IMR-90 (cell line): ENCODE measurements around the gene TENT5C. TPM values are rescaled to one million over a fixed set of nuclear protein-coding genes. Genes with fewer than 3 reads are reported as not detected.

Experiments used
- ATAC-seq: fragments of 200-7000 bp; cut with Tn5 transposase; 2 replicates; pipeline ENCODE4 v1.9.1; 2020; ENCODE audit warnings: low read depth, mild to moderate bottlenecking, moderate library complexity
- BruUV-seq: library from RNA; stranded (reverse); fragments of 400-500 nt; replicated peaks from 2 replicates; lab custom pipeline; 2021; lab: Mats Ljungman, UMichigan
- CTCF ChIA-PET: fragments of 300-600 bp; formaldehyde crosslinking; extraction: SDS; loops from one replicate; lab custom pipeline; 2021; ENCODE audit warnings: antibody characterized with exemption; lab: Yijun Ruan, JAX
- POLR2A ChIA-PET: fragments of 300-600 bp; sonication (Branson Sonifier 250); formaldehyde crosslinking; loops from one replicate; lab custom pipeline; 2022; ENCODE audit warnings: antibody characterized with exemption; ENCODE audit not compliant: unreplicated experiment; lab: Charles Lee
- DNase-seq: peaks from one replicate; pipeline ENCODE4 v3.0.0; 2013
- H2AFZ ChIP-seq: replicated peaks from 2 replicates; pipeline ENCODE3; 2013; ENCODE audit warnings: low read length, mild to moderate bottlenecking; ENCODE audit not compliant: poor library complexity
- H2AK5ac ChIP-seq: 2 replicates; pipeline ENCODE4 v1.6.1; 2013; ENCODE audit warnings: low read depth, low read length, inconsistent platforms
- H2AK9ac ChIP-seq: replicated peaks from 2 replicates; pipeline ENCODE3; 2013; ENCODE audit warnings: mild to moderate bottlenecking, low read depth, low read length, moderate library complexity; ENCODE audit not compliant: poor library complexity
- H2BK120ac ChIP-seq: 2 replicates; pipeline ENCODE4 v1.6.1; 2013; ENCODE audit warnings: low read depth, low read length, inconsistent platforms
- H2BK15ac ChIP-seq: 3 replicates; pipeline ENCODE4 v1.6.1; 2013; ENCODE audit warnings: low read depth, low read length, inconsistent platforms
- H2BK20ac ChIP-seq: 2 replicates; pipeline ENCODE4 v1.6.1; 2013; ENCODE audit warnings: low read depth, mild to moderate bottlenecking, inconsistent platforms, low read length, moderate library complexity
- H2BK5ac ChIP-seq: 2 replicates; pipeline ENCODE4 v1.6.1; 2013; ENCODE audit warnings: mild to moderate bottlenecking, low read depth, low read length, inconsistent platforms; ENCODE audit not compliant: poor library complexity, severe bottlenecking
- H3K14ac ChIP-seq: replicated peaks from 2 replicates; pipeline ENCODE4 v1.6.1; 2013; ENCODE audit warnings: low read depth, low read length, inconsistent platforms
- H3K18ac ChIP-seq: 2 replicates; pipeline ENCODE4 v1.6.1; 2013; ENCODE audit warnings: low read depth, low read length, control low read depth
- H3K23ac ChIP-seq: 2 replicates; pipeline ENCODE4 v1.6.1; 2013; ENCODE audit warnings: low read depth, low read length, inconsistent platforms
- H3K27ac ChIP-seq: 2 replicates; pipeline ENCODE4 v1.5.1; 2013; ENCODE audit warnings: mild to moderate bottlenecking, control low read depth, low read length; ENCODE audit not compliant: insufficient read depth
- H3K27me3 ChIP-seq: 2 replicates; pipeline ENCODE4 v1.6.1; 2013; ENCODE audit warnings: low read length; ENCODE audit not compliant: control insufficient read depth, insufficient read depth
- H3K36me3 ChIP-seq: 2 replicates; pipeline ENCODE4 v1.6.1; 2013; ENCODE audit warnings: low read length, mixed read lengths; ENCODE audit not compliant: control insufficient read depth, insufficient read depth
- H3K4ac ChIP-seq: 2 replicates; pipeline ENCODE4 v1.6.1; 2013; ENCODE audit warnings: low read depth, low read length, inconsistent platforms
- H3K4me1 ChIP-seq: 2 replicates; pipeline ENCODE4 v1.6.1; 2013; ENCODE audit warnings: low read length, mixed read lengths; ENCODE audit not compliant: control insufficient read depth, insufficient read depth
- H3K4me2 ChIP-seq: 2 replicates; pipeline ENCODE4 v1.6.1; 2013; ENCODE audit warnings: low read depth, mild to moderate bottlenecking, control low read depth, low read length, moderate library complexity
- H3K4me3 ChIP-seq: 2 replicates; pipeline ENCODE4 v1.5.1; 2013; ENCODE audit warnings: low read depth, mild to moderate bottlenecking, control low read depth, low read length, moderate library complexity; ENCODE audit not compliant: insufficient read depth
- H3K56ac ChIP-seq: 2 replicates; pipeline ENCODE4 v1.6.1; 2013; ENCODE audit warnings: low read length, inconsistent platforms; ENCODE audit not compliant: insufficient read depth; ENCODE audit errors: extremely low read depth
- H3K79me1 ChIP-seq, 2 experiments: 2 replicates each; pipeline ENCODE4 v1.6.1; 2013; ENCODE audit warnings: low read length in 2 of 2, inconsistent platforms in 1 of 2, low read depth in 1 of 2
- H3K9ac ChIP-seq: 2 replicates; pipeline ENCODE4 v1.6.1; 2013; ENCODE audit warnings: low read depth, low read length, control low read depth
- H3K9me1 ChIP-seq: 2 replicates; pipeline ENCODE4 v1.6.1; 2013; ENCODE audit warnings: low read length, inconsistent platforms; ENCODE audit not compliant: insufficient read depth
- H3K9me3 ChIP-seq: 2 replicates; pipeline ENCODE4 v1.6.1; 2013; ENCODE audit warnings: low read length; ENCODE audit not compliant: control insufficient read depth, insufficient read depth
- H4K20me1 ChIP-seq: 2 replicates; pipeline ENCODE4 v1.6.1; 2013; ENCODE audit warnings: low read length, inconsistent platforms; ENCODE audit not compliant: insufficient read depth
- H4K5ac ChIP-seq: 2 replicates; pipeline ENCODE4 v1.6.1; 2013; ENCODE audit warnings: mild to moderate bottlenecking, low read depth, low read length, control low read depth
- H4K8ac ChIP-seq, 2 experiments: 2 replicates each; pipeline ENCODE4 v1.6.1; 2013; ENCODE audit warnings: low read depth in 2 of 2, low read length in 2 of 2, control low read depth in 1 of 2, inconsistent platforms in 1 of 2
- H4K91ac ChIP-seq: 2 replicates; pipeline ENCODE4 v1.6.1; 2013; ENCODE audit warnings: low read depth, low read length, inconsistent platforms; ENCODE audit not compliant: insufficient read depth
- BHLHE40 ChIP-seq: fragments of 150-350 bp; IDR thresholded peaks from 2 replicates; pipeline ENCODE4 v1.6.1; 2016; ENCODE audit warnings: mild to moderate bottlenecking, low read depth, low read length
- CTCF ChIP-seq: conservative IDR thresholded peaks from 2 replicates; pipeline ENCODE4 v1.5.1; 2012; ENCODE audit warnings: mild to moderate bottlenecking, low read depth, low read length, improper control_type of control experiment
- ELK1 ChIP-seq: fragments of 150-350 bp; IDR thresholded peaks from 2 replicates; pipeline ENCODE4 v1.6.1; 2016; ENCODE audit warnings: low read depth, mild to moderate bottlenecking, low read length, moderate library complexity, borderline replicate concordance
- FOS ChIP-seq: fragments of 150-350 bp; IDR thresholded peaks from 2 replicates; pipeline ENCODE4 v1.6.1; 2016; ENCODE audit warnings: low read depth, low read length
- MAFK ChIP-seq: IDR thresholded peaks from 2 replicates; pipeline ENCODE4 v1.6.1; 2012; ENCODE audit warnings: low read depth, low read length, improper control_type of control experiment
- MAZ ChIP-seq: IDR thresholded peaks from 2 replicates; pipeline ENCODE4 v1.6.1; 2012; ENCODE audit warnings: low read depth, mild to moderate bottlenecking, low read length, improper control_type of control experiment, moderate library complexity, borderline replicate concordance
- MXI1 ChIP-seq: IDR thresholded peaks from 2 replicates; pipeline ENCODE4 v1.6.1; 2012; ENCODE audit warnings: low read depth, mild to moderate bottlenecking, low read length, moderate library complexity, borderline replicate concordance
- NFE2L2 ChIP-seq: fragments of 150-350 bp; IDR thresholded peaks from 2 replicates; pipeline ENCODE4 v1.6.1; 2016; ENCODE audit warnings: low read depth, mild to moderate bottlenecking, low read length
- RAD21 ChIP-seq: IDR thresholded peaks from 2 replicates; pipeline ENCODE4 v1.6.1; 2012; ENCODE audit warnings: low read length, improper control_type of control experiment
- RCOR1 ChIP-seq: IDR thresholded peaks from 2 replicates; pipeline ENCODE4 v1.6.1; 2012; ENCODE audit warnings: mild to moderate bottlenecking, low read length, improper control_type of control experiment; ENCODE audit not compliant: insufficient replicate concordance
- RFX5 ChIP-seq: IDR thresholded peaks from 2 replicates; pipeline ENCODE4 v1.8.0; 2012; ENCODE audit warnings: low read depth, mild to moderate bottlenecking, low read length, moderate library complexity
- SMC3 ChIP-seq: fragments of 150-350 bp; IDR thresholded peaks from 2 replicates; pipeline ENCODE4 v1.6.1; 2016; ENCODE audit warnings: low read depth, mild to moderate bottlenecking, antibody characterized with exemption, low read length, moderate library complexity
- WGBS, 2 experiments: methylation state at CpG; one replicate each; pipeline versions ENCODE4 v1.1.5 to v1.1.7; 2013; ENCODE audit warnings: missing lambda C conversion rate in 2 of 2; ENCODE audit not compliant: insufficient read length in 1 of 2; ENCODE audit errors: extremely low coverage in 2 of 2; 5-methylcytosine and 5-hydroxymethylcytosine counted together
- dilution Hi-C: fragments of 300-500 bp; cut with HindIII; formaldehyde crosslinking; loops from one replicate; pipeline ENCODE4 v1.14.3; 2018; ENCODE audit warnings: low sequenced_read_pairs; ENCODE audit not compliant: unreplicated experiment
- in situ Hi-C: fragments of 300-500 bp; cut with MboI; formaldehyde crosslinking; loops from 3 replicates; pipeline ENCODE4 v1.14.3; 2019; ENCODE audit warnings: low sequenced_read_pairs, inconsistent platforms, mixed read lengths
- intact Hi-C: fragments of 100-400 bp; cut with micrococcal nuclease; formaldehyde crosslinking; loops from 2 replicates; pipeline ENCODE4 v1.10.0; 2022
- polyA plus RNA-seq, 3 experiments: library from polyadenylated mRNA; depleted of rRNA; stranded (reverse); fragments of >200 nt; gene quantifications; 2 replicates each; pipeline ENCODE4 v1.2.3, GENCODE V29; 2012; ENCODE audit warnings: low replicate concordance in 1 of 3
- total RNA-seq: library from RNA; depleted of rRNA; stranded (reverse); fragments of >200 nt; gene quantifications from 2 replicates; pipeline ENCODE4 v1.2.3, GENCODE V29; 2012
- TF ChIP-seq, protein P1 (sequence below): fragments of 150-350 bp; IDR thresholded peaks from 2 replicates; pipeline ENCODE4 v1.6.1; 2017; ENCODE audit warnings: mild to moderate bottlenecking, antibody characterized with exemption, low read length, low read depth

TENT5C gene
- total and polyA plus RNA-seq, 2 of the 4 experiments (the other 2 are of a cell fraction): 1.5 to 4.1 TPM

DNA sequence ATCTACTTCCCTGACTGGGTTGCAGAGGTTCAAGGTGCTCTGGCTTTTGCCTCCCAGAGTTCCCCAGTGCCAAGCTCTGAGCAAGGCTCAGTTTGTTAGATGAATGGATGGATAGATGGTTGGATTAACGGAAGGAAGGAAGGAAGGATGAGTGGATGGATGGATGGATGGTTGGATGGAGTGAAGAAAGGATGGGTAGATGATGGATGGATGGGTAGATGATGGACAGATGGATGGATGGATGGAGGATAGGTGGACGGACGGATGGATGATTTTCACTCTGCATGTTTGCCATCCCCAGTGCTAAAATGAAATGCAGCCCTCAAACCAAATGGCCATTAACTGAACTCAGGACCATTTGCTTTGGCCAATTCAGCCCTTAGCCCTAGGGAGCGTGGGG is 27.4 kb upstream of the TENT5C start:
- POLR2A ChIA-PET: interaction anchor here (0.7 kb wide), 1 partner anchor 365 kb away, joined by 5 read pairs; no protein-coding TSS in a partner anchor
- Histone ChIP-seq H3K23ac (no peak overlapping the region), H3K4ac (no peak overlapping the region), H3K9ac (no peak overlapping the region), H2BK120ac (no peak overlapping the region), H4K91ac (no peak overlapping the region), H4K8ac (no peak overlapping the region), H2BK15ac (no peak overlapping the region), H3K27ac (no peak overlapping the region), H3K4me1 (no peaks in the 10 kb centered on the region), H3K27me3 (peaks cover 5% of the 10 kb centered on the region; the same call in 1 of the 2 replicates), H2BK5ac (no peak overlapping the region), H4K20me1 (no peaks in the 10 kb centered on the region), H3K79me1 (no peaks in the 10 kb centered on the region), H2AK9ac (no peak overlapping the region), H3K36me3 (no peaks in the 10 kb centered on the region), H2BK20ac (no peak overlapping the region), H2AFZ (no peak overlapping the region), H3K18ac (no peak overlapping the region), H3K56ac (no peak overlapping the region), H3K14ac (no peak overlapping the region), H3K9me3 (no peaks in the 10 kb centered on the region), H3K4me3 (no peak overlapping the region), H2AK5ac (no peak overlapping the region), H3K4me2 (no peak overlapping the region), H4K5ac (no peak overlapping the region), H3K9me1 (no peaks in the 10 kb centered on the region)
- CTCF ChIA-PET: interaction anchor here (0.6 to 0.8 kb wide), 2 partner anchors 14 to 175 kb away, joined by 3 read pairs; no protein-coding TSS in a partner anchor
- intact Hi-C loops: no loop called here
- no TSS peak for BruUV-seq
- dilution Hi-C loops: no loop called here
- in situ Hi-C loops: no loop called here
- DNase-seq: no peak
- WGBS, 2 experiments: 100% methylated on average over 1 of the region's 4 CpGs
- TF ChIP-seq RAD21: no peak
- TF ChIP-seq SMC3: no peak
- no peak for TF ChIP-seq CTCF
- no peak for TF ChIP-seq NFE2L2
- TF ChIP-seq RFX5: no peak
- TF ChIP-seq, protein P1, sequence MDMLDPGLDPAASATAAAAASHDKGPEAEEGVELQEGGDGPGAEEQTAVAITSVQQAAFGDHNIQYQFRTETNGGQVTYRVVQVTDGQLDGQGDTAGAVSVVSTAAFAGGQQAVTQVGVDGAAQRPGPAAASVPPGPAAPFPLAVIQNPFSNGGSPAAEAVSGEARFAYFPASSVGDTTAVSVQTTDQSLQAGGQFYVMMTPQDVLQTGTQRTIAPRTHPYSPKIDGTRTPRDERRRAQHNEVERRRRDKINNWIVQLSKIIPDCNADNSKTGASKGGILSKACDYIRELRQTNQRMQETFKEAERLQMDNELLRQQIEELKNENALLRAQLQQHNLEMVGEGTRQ: no peak
- no peak for TF ChIP-seq ELK1
- no peak for TF ChIP-seq FOS
- no peak for TF ChIP-seq MAZ
- no peak for TF ChIP-seq RCOR1
- no peak for TF ChIP-seq MAFK
- TF ChIP-seq MXI1: no peak
- TF ChIP-seq BHLHE40: no peak
- ATAC-seq: no peak
